Activated naive CD8-positive, alpha-beta T cell treated with anti-CD3 and anti-CD28 coated beads for 36 hours (primary cell): ENCODE results near the gene FNTB. TPM values are rescaled to one million over a fixed set of nuclear protein-coding genes. Genes with fewer than 3 reads are reported as not detected.

Experiments
- DNase-seq: peaks from one replicate; pipeline ENCODE4 v3.0.0; 2021
- H3K27ac Mint-ChIP-seq: one replicate; pipeline ENCODE4 v1.8.0; 2022; ENCODE audit warnings: mild to moderate bottlenecking, moderate library complexity, mixed read lengths
- H3K27me3 Mint-ChIP-seq: one replicate; pipeline ENCODE4 v1.8.0; 2022; ENCODE audit warnings: mild to moderate bottlenecking, mixed read lengths
- H3K36me3 Mint-ChIP-seq: one replicate; pipeline ENCODE4 v1.8.0; 2021; ENCODE audit warnings: mild to moderate bottlenecking, mixed read lengths
- H3K4me1 Mint-ChIP-seq: one replicate; pipeline ENCODE4 v1.8.0; 2021; ENCODE audit warnings: mixed read lengths
- H3K4me3 Mint-ChIP-seq: one replicate; pipeline ENCODE4 v1.8.0; 2022; ENCODE audit warnings: mild to moderate bottlenecking, moderate library complexity, mixed read lengths
- H3K9me3 Mint-ChIP-seq: one replicate; pipeline ENCODE4 v1.8.0; 2022; ENCODE audit warnings: mixed read lengths
- total RNA-seq, 2 experiments: library from RNA; stranded (reverse); gene quantifications; one replicate each; pipeline ENCODE4 v1.2.3, GENCODE V29; 2021

Gene FNTB
- total RNA-seq, 2 experiments from 2014 or later: 14.0 to 14.3 TPM

DNA sequence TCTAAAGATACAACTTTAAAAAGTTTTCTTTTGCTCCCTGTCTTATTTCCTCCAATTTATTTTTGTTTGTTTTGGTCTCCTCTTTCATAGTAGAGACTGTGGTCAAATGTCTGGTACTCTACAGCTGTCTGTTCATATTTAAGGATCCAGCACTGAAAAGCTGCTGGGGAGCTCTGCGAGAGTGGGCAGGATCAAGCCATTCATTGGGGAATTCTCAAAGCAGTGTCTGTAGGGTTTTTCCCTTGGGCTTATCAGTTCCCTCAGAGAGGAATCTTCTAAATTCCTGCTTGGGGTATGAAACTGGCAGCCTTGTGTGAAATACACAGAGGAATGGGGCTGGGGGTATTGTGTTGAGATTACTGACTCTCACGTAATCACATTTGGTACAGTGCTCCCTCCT, 52.3 kb downstream of the FNTB start:
- no peaks in the 10 kb centered on the region for H3K27me3 Mint-ChIP-seq

DNA sequence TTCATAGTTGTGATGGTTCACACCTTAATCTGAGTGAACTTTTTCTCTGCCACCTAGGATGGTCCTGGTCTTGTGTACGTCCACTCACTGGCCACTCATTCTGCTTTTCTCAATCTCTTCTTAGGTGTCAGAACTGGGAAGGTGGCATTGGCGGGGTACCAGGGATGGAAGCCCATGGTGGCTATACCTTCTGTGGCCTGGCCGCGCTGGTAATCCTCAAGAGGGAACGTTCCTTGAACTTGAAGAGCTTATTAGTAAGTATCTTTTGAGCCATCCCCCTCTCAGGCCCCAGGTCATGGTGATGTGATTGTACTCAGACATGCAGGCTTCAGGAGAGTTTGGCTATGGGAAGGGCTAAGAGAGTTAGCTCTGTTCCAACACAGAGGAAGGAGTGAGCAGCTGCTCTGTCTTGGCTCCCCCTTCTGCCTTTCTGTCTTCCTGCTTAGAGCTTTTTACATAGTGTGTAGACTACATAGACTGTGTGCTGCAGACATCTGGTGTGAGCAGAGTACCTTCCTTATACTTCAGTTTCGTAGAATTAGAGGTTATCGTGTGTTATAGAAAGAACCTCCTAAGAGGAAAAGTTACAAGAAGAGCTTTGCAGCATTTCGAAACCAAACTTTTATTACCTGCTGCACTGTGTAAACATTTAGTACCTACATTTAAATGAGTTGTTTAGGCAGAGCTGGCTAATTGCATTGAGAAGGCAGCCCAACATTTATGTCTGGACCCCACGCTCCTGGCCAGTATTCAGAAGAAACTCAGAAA, 54.2 kb downstream of the FNTB start:
- H3K9me3 Mint-ChIP-seq: no peaks in the 10 kb centered on the region
- H3K4me3 Mint-ChIP-seq: no peak overlapping the region
- peaks cover 9% of the 10 kb centered on the region for H3K36me3 Mint-ChIP-seq
- H3K4me1 Mint-ChIP-seq: peaks cover 3% of the 10 kb centered on the region
- H3K27me3 Mint-ChIP-seq: no peaks in the 10 kb centered on the region
- DNase-seq: no peak
- H3K27ac Mint-ChIP-seq: no peak overlapping the region

More for the DNA sequence above, 52.3 kb downstream of the FNTB start:
- DNase-seq: no peak
- H3K4me1 Mint-ChIP-seq: no peaks in the 10 kb centered on the region
- no peak overlapping the region for H3K27ac Mint-ChIP-seq
- no peak overlapping the region for H3K4me3 Mint-ChIP-seq
- no peaks in the 10 kb centered on the region for H3K9me3 Mint-ChIP-seq
- peaks cover 13% of the 10 kb centered on the region for H3K36me3 Mint-ChIP-seq

GRCh38 chr14:65041434-65041915, 54.8 kb downstream of the FNTB start:
- H3K36me3 Mint-ChIP-seq: peaks cover 9% of the 10 kb centered on the region
- H3K27me3 Mint-ChIP-seq: no peaks in the 10 kb centered on the region
- no peak overlapping the region for H3K27ac Mint-ChIP-seq
- no peak for DNase-seq
- peaks cover 3% of the 10 kb centered on the region for H3K4me1 Mint-ChIP-seq
- H3K4me3 Mint-ChIP-seq: no peak overlapping the region
- no peaks in the 10 kb centered on the region for H3K9me3 Mint-ChIP-seq

- H3K4me3 Mint-ChIP-seq: no peak overlapping the region
- no peak for DNase-seq
- peaks cover 3% of the 10 kb centered on the region for H3K4me1 Mint-ChIP-seq
- H3K27ac Mint-ChIP-seq: no peak overlapping the region
- no peaks in the 10 kb centered on the region for H3K27me3 Mint-ChIP-seq
- H3K36me3 Mint-ChIP-seq: peaks cover 9% of the 10 kb centered on the region
- no peaks in the 10 kb centered on the region for H3K9me3 Mint-ChIP-seq
These were observed 55.6 kb downstream of the FNTB start for GRCh38 chr14:65042296-65042695.

DNA sequence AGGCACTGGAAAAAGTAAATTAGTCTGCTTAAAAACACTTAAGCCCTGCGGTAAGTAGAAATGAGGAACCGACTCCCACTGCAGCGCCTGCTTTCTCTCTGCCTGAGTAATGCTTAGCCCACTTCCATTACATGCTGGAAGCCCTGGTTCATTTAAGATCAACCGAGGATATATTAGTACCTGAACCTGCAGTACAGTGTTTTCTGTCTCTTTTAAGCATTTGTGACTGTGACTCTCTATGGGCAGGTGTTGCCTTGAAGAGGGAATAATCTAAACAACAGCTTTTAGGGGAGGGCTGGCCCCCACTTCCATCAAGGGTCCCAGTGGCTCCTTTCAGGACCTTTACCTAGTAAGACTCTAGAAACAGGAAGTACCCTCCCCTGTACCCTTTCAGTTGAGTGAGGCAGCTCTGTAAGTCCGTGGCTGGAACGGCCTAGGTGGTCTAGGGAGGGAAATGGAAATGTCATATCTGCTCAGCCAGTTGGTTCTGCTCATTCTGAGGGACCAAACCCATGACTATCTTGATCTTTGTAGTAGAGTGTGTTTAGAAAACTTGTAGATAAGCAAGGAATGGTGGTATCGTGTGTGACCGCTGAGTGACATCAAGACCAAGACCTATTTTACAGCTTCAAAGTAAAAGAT, 56.2 kb downstream of the FNTB start:
- H3K9me3 Mint-ChIP-seq: no peaks in the 10 kb centered on the region
- no peak overlapping the region for H3K27ac Mint-ChIP-seq
- no peak overlapping the region for H3K4me3 Mint-ChIP-seq
- no peak for DNase-seq
- H3K27me3 Mint-ChIP-seq: no peaks in the 10 kb centered on the region
- peaks cover 4% of the 10 kb centered on the region for H3K4me1 Mint-ChIP-seq
- peaks cover 11% of the 10 kb centered on the region for H3K36me3 Mint-ChIP-seq

DNA sequence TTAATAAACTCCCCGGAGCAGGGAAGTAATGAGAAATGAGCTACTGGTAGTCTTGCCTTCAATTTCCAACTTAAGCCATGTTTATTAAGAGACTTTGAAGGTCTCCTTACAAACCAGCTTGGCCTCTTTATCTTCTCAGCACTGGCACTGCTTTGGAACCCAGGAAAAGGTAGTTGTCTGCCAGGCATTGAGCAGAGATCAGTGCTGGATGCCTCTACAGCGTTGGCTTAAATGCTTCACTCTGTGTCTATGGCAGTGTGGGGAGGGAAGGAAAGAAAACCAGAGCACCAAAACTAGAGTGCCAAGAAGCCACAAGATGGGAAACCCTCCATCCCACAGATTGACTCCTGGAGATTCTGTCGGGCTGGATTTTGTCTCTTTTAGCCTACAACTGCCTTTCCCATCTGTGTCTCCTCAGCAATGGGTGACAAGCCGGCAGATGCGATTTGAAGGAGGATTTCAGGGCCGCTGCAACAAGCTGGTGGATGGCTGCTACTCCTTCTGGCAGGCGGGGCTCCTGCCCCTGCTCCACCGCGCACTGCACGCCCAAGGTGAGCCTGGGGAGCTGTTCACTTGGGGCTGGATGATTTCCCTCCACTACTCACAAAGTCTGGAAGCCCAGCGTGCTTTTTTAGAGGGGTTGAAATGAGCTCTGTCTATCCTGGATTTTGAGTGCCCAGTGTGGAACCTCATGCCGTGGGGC, 57.3 kb downstream of the FNTB start:
- Mint-ChIP-seq H3K9me3 (no peaks in the 10 kb centered on the region), H3K4me1 (peaks cover 4% of the 10 kb centered on the region), H3K27me3 (no peaks in the 10 kb centered on the region), H3K4me3 (no peak overlapping the region), H3K27ac (no peak overlapping the region), H3K36me3 (peaks cover 9% of the 10 kb centered on the region)
- no peak for DNase-seq

DNA sequence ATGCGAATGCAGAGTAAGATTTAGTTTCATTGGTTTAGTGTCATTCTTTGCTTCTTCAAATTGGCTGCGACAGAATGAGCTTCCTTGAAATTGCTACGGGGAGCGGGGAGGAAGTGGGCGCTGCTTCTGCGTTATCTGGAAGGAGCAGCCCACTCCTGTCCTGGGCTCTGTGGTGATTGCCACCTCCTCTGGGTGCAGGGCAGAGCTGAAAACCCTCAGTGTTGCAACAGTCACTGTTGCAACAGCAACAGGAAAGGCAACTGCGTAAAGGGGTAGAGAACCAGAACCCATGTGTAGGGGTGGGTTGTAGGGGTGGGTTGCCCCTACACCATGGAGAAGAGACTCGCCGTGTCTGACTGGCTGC, 57.9 kb downstream of the FNTB start:
- Mint-ChIP-seq H3K4me3 (no peak overlapping the region), H3K9me3 (no peaks in the 10 kb centered on the region), H3K27ac (no peak overlapping the region), H3K4me1 (peaks cover 4% of the 10 kb centered on the region), H3K36me3 (peaks cover 9% of the 10 kb centered on the region), H3K27me3 (no peaks in the 10 kb centered on the region)
- DNase-seq: no peak

DNA sequence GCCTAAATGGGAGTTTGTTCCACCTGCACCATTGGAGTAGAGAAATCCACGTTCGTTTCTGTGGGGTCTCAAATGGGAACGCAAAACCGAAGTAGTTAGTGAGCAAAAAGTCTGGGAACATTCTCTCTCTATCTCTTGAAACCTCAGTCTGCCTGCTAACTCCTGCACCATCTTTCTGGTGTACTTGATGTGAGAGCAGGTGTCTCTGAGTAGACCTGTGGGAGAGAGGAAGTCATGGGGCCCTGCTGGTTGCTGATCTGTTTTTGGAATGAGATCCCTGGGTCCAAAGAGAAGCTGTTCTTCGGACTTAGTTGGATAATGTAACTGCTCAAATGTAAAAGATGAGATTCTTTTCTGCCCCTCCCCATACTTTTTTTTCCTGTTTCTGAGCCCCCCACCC, 58.3 kb downstream of the FNTB start:
- peaks cover 4% of the 10 kb centered on the region for H3K4me1 Mint-ChIP-seq
- H3K27me3 Mint-ChIP-seq: no peaks in the 10 kb centered on the region
- DNase-seq: no peak
- H3K9me3 Mint-ChIP-seq: no peaks in the 10 kb centered on the region
- no peak overlapping the region for H3K4me3 Mint-ChIP-seq
- no peak overlapping the region for H3K27ac Mint-ChIP-seq
- peaks cover 9% of the 10 kb centered on the region for H3K36me3 Mint-ChIP-seq

GRCh38 chr14:65045709-65046108, 59.0 kb downstream of the FNTB start:
- Mint-ChIP-seq H3K4me1 (peaks cover 4% of the 10 kb centered on the region), H3K36me3 (peaks cover 9% of the 10 kb centered on the region), H3K9me3 (no peaks in the 10 kb centered on the region), H3K27ac (no peak overlapping the region), H3K4me3 (no peak overlapping the region), H3K27me3 (no peaks in the 10 kb centered on the region)
- DNase-seq: no peak

- Mint-ChIP-seq H3K4me3 (no peak overlapping the region), H3K27ac (no peak overlapping the region), H3K36me3 (peaks cover 12% of the 10 kb centered on the region), H3K4me1 (peaks cover 2% of the 10 kb centered on the region), H3K9me3 (no peaks in the 10 kb centered on the region), H3K27me3 (no peaks in the 10 kb centered on the region)
- DNase-seq: no peak
These were observed 66.1 kb downstream of the FNTB start for GRCh38 chr14:65052832-65053231.

DNA sequence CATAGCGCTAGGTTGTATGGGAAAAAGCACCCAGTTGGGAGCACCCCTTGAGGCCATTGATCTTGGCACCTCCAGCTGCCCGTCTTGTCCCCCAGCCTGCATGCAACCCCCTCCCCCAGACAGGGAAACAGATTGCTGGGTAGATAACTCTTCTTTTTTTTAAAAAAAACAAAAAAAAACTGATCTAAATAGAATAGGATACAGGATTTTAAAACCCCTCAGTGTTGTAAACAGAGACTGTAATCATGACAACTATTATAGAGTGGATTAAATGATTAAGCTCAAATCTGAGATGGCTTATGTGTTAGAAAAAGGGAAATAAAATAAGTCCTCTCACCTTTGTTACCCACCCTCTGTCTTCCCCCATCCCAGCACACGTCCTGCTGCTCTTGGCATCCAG, 66.8 kb downstream of the FNTB start:
- no peak for DNase-seq
- no peaks in the 10 kb centered on the region for H3K27me3 Mint-ChIP-seq
- H3K27ac Mint-ChIP-seq: no peak overlapping the region
- no peaks in the 10 kb centered on the region for H3K9me3 Mint-ChIP-seq
- peaks cover 2% of the 10 kb centered on the region for H3K4me1 Mint-ChIP-seq
- peaks cover 15% of the 10 kb centered on the region for H3K36me3 Mint-ChIP-seq
- H3K4me3 Mint-ChIP-seq: no peak overlapping the region

- no peak overlapping the region for H3K27ac Mint-ChIP-seq
- DNase-seq: no peak
- peaks cover 2% of the 10 kb centered on the region for H3K4me1 Mint-ChIP-seq
- H3K9me3 Mint-ChIP-seq: no peaks in the 10 kb centered on the region
- H3K27me3 Mint-ChIP-seq: no peaks in the 10 kb centered on the region
- H3K36me3 Mint-ChIP-seq: peaks cover 19% of the 10 kb centered on the region
- H3K4me3 Mint-ChIP-seq: no peak overlapping the region
These were observed 67.9 kb downstream of the FNTB start for GRCh38 chr14:65054471-65055085.

DNA sequence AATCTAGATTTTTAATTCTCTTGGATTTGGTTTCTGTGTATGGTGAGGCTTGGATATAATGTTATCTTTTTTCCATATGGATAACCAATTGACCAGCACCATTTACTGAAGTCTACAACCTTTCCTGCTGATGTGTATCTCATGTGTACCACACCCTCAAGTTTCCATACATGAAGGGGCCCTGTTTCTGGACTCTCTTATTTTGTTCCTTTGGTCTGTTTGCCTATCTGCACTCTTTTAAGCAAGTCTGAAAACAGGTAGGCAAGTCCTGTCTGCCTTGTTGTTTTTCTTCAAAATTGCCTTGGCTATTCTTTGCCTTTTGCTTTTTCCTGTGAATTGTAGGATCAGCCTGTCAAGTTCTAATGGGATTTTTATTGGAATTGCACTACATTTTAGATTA, 71.0 kb downstream of the FNTB start:
- Mint-ChIP-seq H3K9me3 (no peaks in the 10 kb centered on the region), H3K4me3 (no peak overlapping the region), H3K27ac (no peak overlapping the region), H3K27me3 (no peaks in the 10 kb centered on the region), H3K4me1 (peaks cover 2% of the 10 kb centered on the region), H3K36me3 (peaks cover 35% of the 10 kb centered on the region)
- no peak for DNase-seq

DNA sequence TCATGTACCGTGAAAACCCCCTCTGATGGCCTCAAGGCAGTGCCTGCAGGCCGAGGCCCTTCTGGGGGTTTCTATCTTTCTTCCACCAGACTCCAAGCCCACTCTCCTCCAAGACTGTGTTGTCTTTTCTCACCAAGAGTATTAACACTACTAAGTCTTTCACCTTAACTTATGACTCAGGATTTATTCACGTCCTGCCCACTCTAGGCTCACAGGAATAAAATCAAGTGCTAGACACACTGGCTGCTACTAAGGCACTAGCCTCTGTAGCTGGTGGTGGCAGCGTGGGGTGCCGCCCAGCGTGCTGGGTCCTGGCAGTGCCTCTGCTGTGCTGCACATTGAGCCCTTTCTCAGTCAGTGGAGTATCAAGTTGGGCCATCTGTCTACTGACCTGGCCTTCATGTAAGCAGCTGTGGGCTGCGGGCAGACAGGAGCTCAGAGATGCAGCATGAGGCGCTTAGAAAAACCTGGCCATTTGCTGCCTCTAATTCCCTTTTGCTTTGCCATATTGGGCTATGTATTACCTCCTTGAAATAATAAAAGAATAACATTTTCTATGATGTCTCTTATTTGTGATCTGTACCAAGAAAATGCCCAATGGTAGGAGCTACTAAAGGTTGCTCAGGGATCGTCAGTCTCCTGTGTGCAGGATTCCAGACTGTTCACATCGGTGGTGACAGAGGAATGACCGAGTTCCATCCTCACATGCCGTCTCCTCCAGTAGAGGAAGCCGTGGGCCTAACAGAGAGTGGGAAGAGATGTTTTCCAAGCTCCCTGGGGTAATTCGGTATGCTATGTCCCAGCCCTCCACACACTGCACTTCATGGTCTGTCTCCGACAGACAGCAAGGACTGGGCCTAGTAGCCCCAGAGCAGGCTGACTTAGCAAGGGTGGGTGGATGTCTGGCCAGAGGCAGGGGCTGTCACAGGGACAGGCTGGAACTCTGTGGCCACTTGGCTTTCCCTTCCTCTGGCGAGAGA, 75.7 kb downstream of the FNTB start:
- Mint-ChIP-seq H3K27ac (no peak overlapping the region), H3K9me3 (no peaks in the 10 kb centered on the region), H3K4me1 (peaks cover 2% of the 10 kb centered on the region), H3K4me3 (no peak overlapping the region), H3K36me3 (peaks cover 62% of the 10 kb centered on the region), H3K27me3 (no peaks in the 10 kb centered on the region)
- no peak for DNase-seq
